PC-3 (cell line): Measurements from ENCODE around the gene SRRM3. TPM values are rescaled to one million over a fixed set of nuclear protein-coding genes. Genes with fewer than 3 reads are reported as not detected.
"Not testable (repeated sequence)": the region's sequence is repeated elsewhere in the genome, so short reads cannot be mapped to it uniquely, and the experiment has no call there.

ENCODE experiments used
- ATAC-seq: fragments of 200-7000 bp; cut with Tn5 transposase; 2 replicates; pipeline ENCODE4 v1.9.1; 2020; ENCODE audit warnings: mild to moderate bottlenecking, moderate library complexity
- BruUV-seq: library from RNA; stranded (reverse); fragments of 400-500 nt; replicated peaks from 2 replicates; lab custom pipeline; 2021; lab: Mats Ljungman, UMichigan
- CTCF ChIA-PET: fragments of 300-600 bp; sonication (Branson Sonifier 250); formaldehyde crosslinking; loops from one replicate; lab custom pipeline; 2022; ENCODE audit warnings: antibody characterized with exemption; lab: Charles Lee
- POLR2A ChIA-PET: fragments of 300-600 bp; sonication (Branson Sonifier 250); formaldehyde crosslinking; loops from one replicate; lab custom pipeline; 2022; ENCODE audit warnings: antibody characterized with exemption; ENCODE audit not compliant: unreplicated experiment; lab: Charles Lee
- DNase-seq: peaks from one replicate; pipeline ENCODE4 v3.0.0-alpha.2; 2015
- H2AFZ ChIP-seq: fragments of 300-600 bp; sonication (generic); 2 replicates; pipeline ENCODE4 v1.6.0; 2016; ENCODE audit warnings: antibody characterized with exemption, low read length
- H3F3A ChIP-seq: fragments of 300-600 bp; sonication (generic); one replicate; pipeline ENCODE4 v1.6.0; 2017; ENCODE audit warnings: antibody characterized with exemption, low read length, control low read depth, mild to moderate bottlenecking; ENCODE audit not compliant: unreplicated experiment
- H3K27ac ChIP-seq: fragments of 300-600 bp; sonication (generic); 2 replicates; pipeline ENCODE4 v1.5.1; 2016; ENCODE audit warnings: mild to moderate bottlenecking, low read length
- H3K27me3 ChIP-seq: fragments of 300-600 bp; sonication (generic); 2 replicates; pipeline ENCODE4 v1.6.1; 2016; ENCODE audit warnings: low read length, mixed read lengths
- H3K36me3 ChIP-seq: fragments of 300-600 bp; sonication (generic); 2 replicates; pipeline ENCODE4 v1.6.1; 2016; ENCODE audit warnings: low read depth, mixed run types, low read length, mixed read lengths
- H3K4me1 ChIP-seq: fragments of 300-600 bp; sonication (generic); 2 replicates; pipeline ENCODE4 v1.5.1; 2016; ENCODE audit warnings: low read length; ENCODE audit not compliant: insufficient read depth
- H3K4me2 ChIP-seq: fragments of 300-600 bp; sonication (generic); 2 replicates; pipeline ENCODE4 v1.6.0; 2016; ENCODE audit warnings: low read length
- H3K4me3 ChIP-seq: fragments of 300-600 bp; sonication (generic); 2 replicates; pipeline ENCODE4 v1.5.1; 2016; ENCODE audit warnings: mild to moderate bottlenecking, low read length, mixed read lengths
- H3K79me2 ChIP-seq: fragments of 300-600 bp; sonication (generic); 2 replicates; pipeline ENCODE4 v1.6.1; 2017; ENCODE audit warnings: low read length, mixed read lengths
- H3K9ac ChIP-seq: fragments of 300-600 bp; sonication (generic); 2 replicates; pipeline ENCODE4 v1.6.0; 2016; ENCODE audit warnings: mild to moderate bottlenecking, low read length
- H3K9me2 ChIP-seq: fragments of 300-600 bp; sonication (generic); replicated peaks from 2 replicates; pipeline ENCODE4 v1.6.1; 2016; ENCODE audit warnings: mixed run types, low read length, mixed read lengths
- H3K9me3 ChIP-seq: fragments of 300-600 bp; sonication (generic); 2 replicates; pipeline ENCODE4 v1.6.1; 2016; ENCODE audit warnings: low read length, mixed read lengths
- H4K20me1 ChIP-seq: fragments of 300-600 bp; sonication (generic); 2 replicates; pipeline ENCODE4 v1.6.1; 2016; ENCODE audit warnings: low read length, mixed read lengths
- CTCF ChIP-seq: fragments of 300-600 bp; sonication (generic); conservative IDR thresholded peaks from 2 replicates; pipeline ENCODE4 v1.5.1; 2017; ENCODE audit warnings: antibody characterized with exemption, low read depth, mild to moderate bottlenecking, low read length
- EZH2 ChIP-seq: fragments of 300-600 bp; sonication (generic); IDR thresholded peaks from one replicate; pipeline ENCODE4 v1.6.1; 2017; ENCODE audit warnings: antibody characterized with exemption, mild to moderate bottlenecking, low read length; ENCODE audit not compliant: unreplicated experiment
- EZH2phosphoT487 ChIP-seq: fragments of 300-600 bp; sonication (generic); IDR thresholded peaks from 2 replicates; pipeline ENCODE4 v1.6.1; 2018; ENCODE audit warnings: mild to moderate bottlenecking, antibody characterized with exemption, low read length, borderline replicate concordance
- intact Hi-C: fragments of 100-400 bp; cut with micrococcal nuclease; formaldehyde crosslinking; loops from 2 replicates; pipeline ENCODE4 v1.9.0; 2023
- total RNA-seq: library from RNA; depleted of rRNA; stranded (reverse); fragments of >200 nt; gene quantifications from 2 replicates; pipeline ENCODE4 v1.2.3, GENCODE V29; 2014

SRRM3 gene
- total RNA-seq, 1 experiment from 2014 or later = 0.66 TPM

DNA sequence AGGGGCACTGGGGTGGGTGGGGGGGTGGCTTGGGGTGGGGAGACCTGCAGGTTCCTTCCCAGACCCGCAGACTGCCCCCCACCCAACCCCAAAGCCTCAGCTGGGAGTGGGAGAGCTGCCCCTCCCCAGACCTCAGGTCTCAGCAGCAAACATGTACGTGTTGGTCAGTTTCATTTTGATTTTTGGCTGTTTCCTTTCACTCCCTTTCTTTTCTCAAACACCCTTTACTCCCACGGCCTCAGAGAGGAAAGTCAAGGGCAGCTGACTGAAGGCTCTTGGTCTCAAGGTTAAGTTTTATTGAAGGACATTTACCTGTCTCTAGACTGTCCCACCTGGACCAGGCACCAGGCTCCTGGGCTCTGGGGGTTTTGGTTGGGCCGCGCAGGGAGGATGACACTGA, 66.7 kb downstream of the SRRM3 start:
- POLR2A ChIA-PET = no interaction called here
- Histone ChIP-seq H3K27ac (no peak overlapping the region), H3K4me1 (no peaks in the 10 kb centered on the region), H3K9ac (no peak overlapping the region), H3K79me2 (no peaks in the 10 kb centered on the region), H2AFZ (no peak overlapping the region), H3K4me2 (no peak overlapping the region), H3F3A (no peaks in the 10 kb centered on the region), H3K9me2 (no peaks in the 10 kb centered on the region), H3K36me3 (no peaks in the 10 kb centered on the region), H3K9me3 (no peaks in the 10 kb centered on the region), H4K20me1 (no peaks in the 10 kb centered on the region), H3K27me3 (no peaks in the 10 kb centered on the region), H3K4me3 (no peak overlapping the region)
- ATAC-seq (0 out of 2 replicates have a peak, but pooled peaks have one; percentile 13), DNase-seq (no peak)
- TF ChIP-seq EZH2 (no peak), CTCF (no peak), EZH2phosphoT487 (no peak)
- intact Hi-C loops = no loop called here
- no TSS peak for BruUV-seq
- CTCF ChIA-PET = no interaction called here

DNA sequence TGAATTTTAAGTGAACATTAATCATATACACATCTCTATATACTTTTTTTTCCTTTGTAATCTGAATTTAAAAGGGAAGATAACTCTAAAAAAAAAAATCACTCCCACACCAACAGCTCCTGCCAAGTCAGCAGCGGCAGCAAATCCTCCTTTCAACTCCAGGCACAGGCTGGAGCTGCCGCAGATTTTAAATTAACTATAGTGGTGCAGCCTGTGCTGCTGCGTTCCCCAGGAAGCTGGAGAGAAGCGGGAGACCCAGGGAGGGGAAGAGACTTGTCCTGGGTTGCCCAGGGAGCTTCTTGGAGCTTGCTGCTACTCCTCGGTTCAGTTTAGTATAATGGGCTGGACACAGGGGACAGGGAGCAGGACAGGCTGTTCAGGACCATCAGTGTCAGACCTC, 68.2 kb downstream of the SRRM3 start:
- Histone ChIP-seq H3K27ac (no peak overlapping the region), H3K9ac (no peak overlapping the region), H3K4me1 (no peaks in the 10 kb centered on the region), H3K9me2 (no peaks in the 10 kb centered on the region), H3K9me3 (no peaks in the 10 kb centered on the region), H3K79me2 (no peaks in the 10 kb centered on the region), H3K36me3 (no peaks in the 10 kb centered on the region), H3K4me3 (no peak overlapping the region), H3F3A (no peaks in the 10 kb centered on the region), H3K4me2 (no peak overlapping the region), H2AFZ (no peak overlapping the region), H4K20me1 (no peaks in the 10 kb centered on the region), H3K27me3 (0 out of 2 replicates have a peak, but pooled peaks cover 5% of the 10 kb centered on the region)
- ChIA-PET POLR2A (interaction anchor here (0.6 kb wide), 1 partner anchor 997 kb away, joined by 3 read pairs; no protein-coding TSS in a partner anchor), CTCF (interaction anchor here (0.6 kb wide), 2 partner anchors 91 to 200 kb away, joined by 3 to 6 read pairs; no protein-coding TSS in a partner anchor)
- TF ChIP-seq EZH2phosphoT487 (no peak), EZH2 (no peak), CTCF (no peak)
- intact Hi-C loops = no loop called here
- BruUV-seq = no TSS peak
- no peak for ATAC-seq
- no peak for DNase-seq

DNA sequence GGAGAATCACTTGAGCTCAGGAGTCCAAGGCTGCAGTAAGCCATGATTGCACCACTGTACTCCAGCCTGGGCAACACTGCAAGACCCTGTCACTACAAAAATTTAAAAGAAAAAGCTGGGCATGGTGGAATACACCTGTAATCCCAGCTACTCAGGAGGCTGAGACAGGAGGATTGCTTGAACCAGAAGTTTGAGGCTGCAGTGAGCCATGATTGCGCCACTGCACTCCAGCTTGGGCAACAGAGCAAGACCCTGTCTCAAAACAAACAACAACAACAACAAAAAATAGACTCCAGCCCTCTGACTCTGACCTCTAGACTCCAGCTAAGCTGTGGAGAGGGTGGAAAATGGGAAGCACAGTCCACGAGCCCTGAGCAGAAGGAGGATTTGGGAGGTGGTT, 69.7 kb downstream of the SRRM3 start:
- intact Hi-C loops, H3K9me3 ChIP-seq, H3K9ac ChIP-seq, ATAC-seq, H3K36me3 ChIP-seq, H3K27ac ChIP-seq, POLR2A ChIA-PET, H3K9me2 ChIP-seq, H3K4me2 ChIP-seq, H2AFZ ChIP-seq, CTCF ChIA-PET, H4K20me1 ChIP-seq, H3K27me3 ChIP-seq, H3K4me3 ChIP-seq, H3K4me1 ChIP-seq, BruUV-seq, H3K79me2 ChIP-seq, DNase-seq, H3F3A ChIP-seq: not testable (repeated sequence)
